ENCODE data around the gene GRAP.

The GRAP gene

GRCh38 chr17:19005789-19006430 lies 40.8 kb downstream of the GRAP start (continued):
- TF ChIP-seq SCRT1 (tag by site-specific recombination; IDR thresholded peaks at IDR 0.05; ENCODE audit: borderline replicate concordance) (no peak), ZFHX2 (tag by site-specific recombination; conservative IDR thresholded peaks at IDR 0.05) (no peak)

- Histone ChIP-seq H3K4me1 (ENCODE audit: control insufficient read depth, insufficient read depth, low read length) (peaks cover 7% of the 10 kb centered on the region), H3K9me3 (ENCODE audit: control insufficient read depth, insufficient read depth, low read depth, low read length) (no peaks in the 10 kb centered on the region), H3K4me3 (ENCODE audit: low read depth, low read length) (no peak overlapping the region), H3K27ac (ENCODE audit: extremely low read depth, low read depth, low read length) (peak overlapping the region; percentile 72; the same call in 1 of the 2 replicates), H3K36me3 (ENCODE audit: control insufficient read depth in 2 of 2, insufficient read depth in 1 of 2, low read length in 2 of 2) (peaks cover 0 to 28% of the 10 kb centered on the region in 2 experiments; a peak in 1 of 3 replicates)
- POLR2A ChIA-PET = interaction anchor here (1.1 to 2.1 kb wide), 6 partner anchors 11 to 147 kb away, joined by 3 to 7 read pairs (median 5); partner anchors contain the start of gene PRPSAP2
- TF ChIP-seq GLIS2 (tag by site-specific recombination; IDR thresholded peaks at IDR 0.05) (no peak), ZBTB26 (tag by site-specific recombination; optimal IDR thresholded peaks at IDR 0.05) (no peak), ZNF843 (tag by site-specific recombination; IDR thresholded peaks at IDR 0.05) (no peak), ZNF146 (tag by site-specific recombination; IDR thresholded peaks at IDR 0.05) (no peak), ZNF513 (tag by site-specific recombination; IDR thresholded peaks at IDR 0.05) (no peak), ZNF707 (tag by site-specific recombination; IDR thresholded peaks at IDR 0.05) (no peak), ZNF791 (tag by site-specific recombination; IDR thresholded peaks at IDR 0.05) (no peak), ZNF362 (tag by site-specific recombination; IDR thresholded peaks at IDR 0.05) (no peak), ZNF701 (tag by site-specific recombination; IDR thresholded peaks at IDR 0.05) (no peak), ZNF350 (tag by site-specific recombination; IDR thresholded peaks at IDR 0.05) (no peak), ZNF639 (tag by site-specific recombination; IDR thresholded peaks at IDR 0.05) (no peak), SP3 (tag by site-specific recombination; IDR thresholded peaks at IDR 0.05) (no peak), ZNF830 (tag by site-specific recombination; IDR thresholded peaks at IDR 0.05; ENCODE audit: low read depth) (no peak)
- CTCF ChIA-PET = interaction anchor here (2.1 kb wide), 1 partner anchor 45 kb away, joined by 13 read pairs; no protein-coding TSS in a partner anchor
Observed at GRCh38 chr17:19005137-19005773, 41.5 kb downstream of the GRAP start.

GRCh38 chr17:19004421-19005136 lies 42.2 kb downstream of the GRAP start, which contains the start of gene FAM83G:
Gene FAM83G (minus strand): TSS chr17:19004764. CDS start chr17:19004041, 723 bp downstream.
- ChIA-PET CTCF (interaction anchor here (2.1 kb wide), 1 partner anchor 44 kb away, joined by 13 read pairs; no protein-coding TSS in a partner anchor), POLR2A (interaction anchor here (1.1 to 2.1 kb wide), 10 partner anchors 8 to 146 kb away, joined by 3 to 7 read pairs (median 3); partner anchors contain the start of gene PRPSAP2)
- peak within 1 kb of the TSS; percentile 69 for H3K4me3 ChIP-seq (ENCODE audit: low read depth, low read length)
- H3K27ac ChIP-seq (ENCODE audit: extremely low read depth, low read depth, low read length) = peak within 1 kb of the TSS; percentile 72
- H3K4me1 ChIP-seq (ENCODE audit: control insufficient read depth, insufficient read depth, low read length) = peaks cover 7% of the 10 kb centered on the region
- no peaks in the 10 kb centered on the region for H3K9me3 ChIP-seq (ENCODE audit: control insufficient read depth, insufficient read depth, low read depth, low read length)
- H3K36me3 ChIP-seq (ENCODE audit: control insufficient read depth in 2 of 2, insufficient read depth in 1 of 2, low read length in 2 of 2) = peaks cover 0 to 35% of the 10 kb centered on the region in 2 experiments; a peak in 1 of 3 replicates
- TF ChIP-seq ZNF610 (tag by site-specific recombination; IDR thresholded peaks at IDR 0.05; ENCODE audit: borderline replicate concordance) = no peak
- no peak for TF ChIP-seq ZSCAN23 (tag by site-specific recombination; IDR thresholded peaks at IDR 0.05)
- TF ChIP-seq BCL11A (tag by site-specific recombination; IDR thresholded peaks at IDR 0.05; ENCODE audit: low read depth) = no peak
- no peak for TF ChIP-seq ZNF785 (tag by site-specific recombination; IDR thresholded peaks at IDR 0.05)
- TF ChIP-seq EGR2 (tag by site-specific recombination; IDR thresholded peaks at IDR 0.05; ENCODE audit: low read depth) = peak; percentile 3; the same call in 1 of the 2 replicates
- 0 out of 2 replicates have a peak, but pooled peaks have one; percentile 26 for TF ChIP-seq ZNF660 (tag by site-specific recombination; IDR thresholded peaks at IDR 0.05)
- no peak for TF ChIP-seq PRDM6 (tag by site-specific recombination; IDR thresholded peaks at IDR 0.05)

Data from HEK293 (cell line).